OCI-LY1 (cell line): ENCODE results near the gene HMGB1.
"Not testable (repeated sequence)": the region's sequence is repeated elsewhere in the genome, so short reads cannot be mapped to it uniquely, and the experiment has no call there.

Source experiments
- H2AFZ ChIP-seq: fragments of 200-600 bp; sonication (generic), shearing (Covaris generic); 2 replicates; pipeline ENCODE4 v1.6.0; 2014; ENCODE audit warnings: antibody characterized with exemption, mild to moderate bottlenecking, low read length
- H3F3A ChIP-seq: fragments of 200-600 bp; sonication (generic), shearing (Covaris generic); 2 replicates; pipeline ENCODE4 v1.6.0; 2014; ENCODE audit warnings: mild to moderate bottlenecking, antibody characterized with exemption, low read length, moderate library complexity; ENCODE audit not compliant: insufficient read depth
- H3K27ac ChIP-seq: fragments of 200-600 bp; sonication (generic); 2 replicates; pipeline ENCODE4 v1.5.1; 2014; ENCODE audit warnings: low read length, mixed run types, mild to moderate bottlenecking, low read depth; ENCODE audit not compliant: poor library complexity, severe bottlenecking
- H3K27me3 ChIP-seq: fragments of 200-600 bp; sonication (generic); 2 replicates; pipeline ENCODE4 v1.6.0; 2014; ENCODE audit warnings: antibody characterized with exemption, mild to moderate bottlenecking, low read length, moderate library complexity; ENCODE audit not compliant: insufficient read depth
- H3K36me3 ChIP-seq: fragments of 200-600 bp; sonication (generic); 2 replicates; pipeline ENCODE4 v1.6.1; 2014; ENCODE audit warnings: mild to moderate bottlenecking, antibody characterized with exemption, low read length, moderate library complexity, mixed read lengths; ENCODE audit not compliant: insufficient read depth
- H3K4me1 ChIP-seq: fragments of 200-600 bp; sonication (generic); 2 replicates; pipeline ENCODE4 v1.5.1; 2014; ENCODE audit warnings: mild to moderate bottlenecking, low read length, moderate library complexity; ENCODE audit not compliant: insufficient read depth, severe bottlenecking
- H3K4me2 ChIP-seq: fragments of 200-600 bp; sonication (generic), shearing (Covaris generic); 2 replicates; pipeline ENCODE4 v1.6.1; 2014; ENCODE audit warnings: low read length
- H3K4me3 ChIP-seq: fragments of 200-600 bp; sonication (generic); 2 replicates; pipeline ENCODE4 v1.5.1; 2014; ENCODE audit warnings: low read length, low read depth, mild to moderate bottlenecking, mixed read lengths; ENCODE audit not compliant: poor library complexity, severe bottlenecking
- H3K79me2 ChIP-seq: fragments of 200-600 bp; shearing (Covaris generic); 2 replicates; pipeline ENCODE4 v1.6.1; 2016; ENCODE audit warnings: mixed run types, low read length, mixed read lengths; ENCODE audit not compliant: insufficient read depth
- H3K9ac ChIP-seq: fragments of 200-600 bp; sonication (generic), shearing (Covaris generic); 2 replicates; pipeline ENCODE4 v1.6.1; 2014; ENCODE audit warnings: mild to moderate bottlenecking, low read length, mixed read lengths
- H3K9me2 ChIP-seq: fragments of 200-600 bp; sonication (generic), shearing (Covaris generic); 2 replicates; pipeline ENCODE4 v1.6.1; 2014; ENCODE audit warnings: low read depth, mild to moderate bottlenecking, low read length, mixed read lengths
- H3K9me3 ChIP-seq: fragments of 200-600 bp; shearing (Covaris generic); 2 replicates; pipeline ENCODE4 v1.6.1; 2014; ENCODE audit warnings: low read length, mixed read lengths
- H4K20me1 ChIP-seq: fragments of 200-600 bp; sonication (generic), shearing (Covaris generic); 2 replicates; pipeline ENCODE4 v1.6.0; 2016; ENCODE audit warnings: mild to moderate bottlenecking, low read length; ENCODE audit not compliant: insufficient read depth
- EZH2 ChIP-seq: fragments of 200-600 bp; sonication (generic), shearing (Covaris generic); IDR thresholded peaks from 2 replicates; pipeline ENCODE4 v1.8.0; 2017; ENCODE audit warnings: borderline replicate concordance, mixed run types, mild to moderate bottlenecking, antibody characterized with exemption, low read length, moderate library complexity, mixed read lengths
- TF ChIP-seq, protein P1 (sequence below): fragments of 200-600 bp; sonication (generic), shearing (Covaris generic); IDR thresholded peaks from 2 replicates; pipeline ENCODE4 v1.5.1; 2017; ENCODE audit warnings: mild to moderate bottlenecking, antibody characterized with exemption, low read length, moderate library complexity, mixed read lengths

HMGB1 gene

DNA sequence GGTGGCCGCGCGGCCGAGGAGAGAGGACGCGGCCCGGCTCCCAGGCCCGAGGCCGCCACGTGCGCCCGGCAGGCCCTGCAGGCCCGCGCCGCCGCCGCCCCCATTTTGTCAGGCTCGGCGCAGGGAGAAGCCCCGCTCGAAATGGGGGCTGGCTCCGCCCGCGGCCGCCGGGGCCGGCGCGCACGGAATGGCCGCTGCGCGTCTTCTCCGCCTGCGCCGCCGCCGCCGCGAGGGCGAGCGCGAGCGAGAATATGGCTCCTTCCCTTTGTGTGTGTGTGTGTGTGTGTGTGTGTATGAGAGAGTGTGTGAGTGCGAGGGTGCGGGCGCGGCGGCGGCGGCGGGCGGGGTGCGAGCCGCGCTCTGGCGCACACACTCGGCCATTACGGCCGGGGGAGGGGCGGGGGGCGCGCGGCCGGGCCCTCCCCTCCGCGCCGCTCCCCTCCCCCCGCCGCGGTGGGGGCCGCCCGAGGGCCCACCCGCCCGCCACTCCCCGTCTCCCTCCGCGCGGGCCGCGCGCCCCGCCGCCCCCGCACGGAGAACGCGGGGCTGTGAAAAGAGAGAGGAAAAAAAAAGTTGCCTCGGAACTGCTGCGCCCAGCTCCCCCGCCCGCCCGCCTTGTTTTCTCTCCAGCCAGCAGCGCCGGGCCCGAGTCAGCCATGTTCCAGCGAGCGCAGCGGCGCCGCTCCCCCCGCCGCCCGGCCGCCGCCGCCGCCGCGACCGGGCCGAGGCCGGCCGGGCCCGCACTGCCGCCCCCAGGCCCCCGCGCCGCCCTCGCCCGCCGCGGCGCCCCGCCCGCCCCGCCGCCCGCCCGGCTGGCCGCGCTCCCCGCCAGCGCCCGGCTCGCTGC, 1.0 kb downstream of the HMGB1 start:
- Histone ChIP-seq H3K4me2 (peak overlapping the region; percentile 93), H3K9me3 (no peaks in the 10 kb centered on the region), H3K9me2 (no peaks in the 10 kb centered on the region), H4K20me1 (no peaks in the 10 kb centered on the region), H3K4me1 (peaks cover 50% of the 10 kb centered on the region), H3F3A (peaks cover 17% of the 10 kb centered on the region; the same call in 1 of the 2 replicates), H2AFZ (no peak overlapping the region), H3K27me3 (no peaks in the 10 kb centered on the region), H3K9ac (peak overlapping the region; percentile 95), H3K36me3 (peaks cover 36% of the 10 kb centered on the region), H3K27ac (peak overlapping the region; percentile 92), H3K4me3 (peak overlapping the region; percentile 90), H3K79me2 (peaks cover 33% of the 10 kb centered on the region)
- TF ChIP-seq, protein P1, sequence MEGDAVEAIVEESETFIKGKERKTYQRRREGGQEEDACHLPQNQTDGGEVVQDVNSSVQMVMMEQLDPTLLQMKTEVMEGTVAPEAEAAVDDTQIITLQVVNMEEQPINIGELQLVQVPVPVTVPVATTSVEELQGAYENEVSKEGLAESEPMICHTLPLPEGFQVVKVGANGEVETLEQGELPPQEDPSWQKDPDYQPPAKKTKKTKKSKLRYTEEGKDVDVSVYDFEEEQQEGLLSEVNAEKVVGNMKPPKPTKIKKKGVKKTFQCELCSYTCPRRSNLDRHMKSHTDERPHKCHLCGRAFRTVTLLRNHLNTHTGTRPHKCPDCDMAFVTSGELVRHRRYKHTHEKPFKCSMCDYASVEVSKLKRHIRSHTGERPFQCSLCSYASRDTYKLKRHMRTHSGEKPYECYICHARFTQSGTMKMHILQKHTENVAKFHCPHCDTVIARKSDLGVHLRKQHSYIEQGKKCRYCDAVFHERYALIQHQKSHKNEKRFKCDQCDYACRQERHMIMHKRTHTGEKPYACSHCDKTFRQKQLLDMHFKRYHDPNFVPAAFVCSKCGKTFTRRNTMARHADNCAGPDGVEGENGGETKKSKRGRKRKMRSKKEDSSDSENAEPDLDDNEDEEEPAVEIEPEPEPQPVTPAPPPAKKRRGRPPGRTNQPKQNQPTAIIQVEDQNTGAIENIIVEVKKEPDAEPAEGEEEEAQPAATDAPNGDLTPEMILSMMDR: no peak
- TF ChIP-seq EZH2: no peak

DNA sequence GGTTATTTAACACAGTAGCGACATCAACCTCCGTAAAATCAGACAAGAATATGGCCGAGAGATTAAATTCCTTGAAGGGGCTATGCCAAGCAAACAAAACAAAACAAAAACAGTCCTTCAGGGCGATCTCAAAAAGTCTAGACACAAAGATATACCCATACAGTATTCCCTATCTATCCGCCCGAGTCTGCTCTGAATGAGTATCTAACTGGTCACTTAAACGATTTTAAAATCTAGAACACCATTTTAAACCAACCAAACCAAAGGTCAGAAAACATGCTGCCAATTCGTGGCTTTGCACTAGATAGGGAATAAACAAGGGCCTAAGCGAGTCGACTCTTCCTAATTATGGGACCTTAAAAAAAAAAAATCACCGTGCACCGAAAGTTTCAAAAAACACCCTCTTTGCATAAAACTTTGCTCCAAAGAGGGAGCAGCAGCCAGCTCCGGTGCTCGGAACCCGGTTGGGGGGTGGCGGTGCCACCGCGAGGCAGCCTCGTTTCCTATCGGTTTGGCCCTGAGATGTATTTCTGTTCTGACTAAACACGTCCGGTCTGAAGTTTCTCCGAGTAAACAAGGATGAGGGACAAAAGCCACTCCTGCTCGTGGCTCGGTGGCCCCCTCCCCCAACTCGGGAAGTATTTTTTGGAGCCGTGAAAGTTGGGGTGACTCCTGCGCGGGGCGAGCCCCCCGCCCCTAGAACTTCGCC, 1.8 kb downstream of the HMGB1 start:
- no peak overlapping the region for H2AFZ ChIP-seq
- H3F3A ChIP-seq: peaks cover 21% of the 10 kb centered on the region
- H3K27me3 ChIP-seq: no peaks in the 10 kb centered on the region
- H4K20me1 ChIP-seq: no peaks in the 10 kb centered on the region
- H3K4me1 ChIP-seq: peaks cover 57% of the 10 kb centered on the region
- peak overlapping the region; percentile 93 for H3K4me2 ChIP-seq
- TF ChIP-seq EZH2: no peak
- TF ChIP-seq, protein P1: no peak
- peak overlapping the region; percentile 92 for H3K27ac ChIP-seq
- peaks cover 33% of the 10 kb centered on the region for H3K79me2 ChIP-seq
- no peaks in the 10 kb centered on the region for H3K9me3 ChIP-seq
- H3K9ac ChIP-seq: peak overlapping the region; percentile 95
- H3K9me2 ChIP-seq: no peaks in the 10 kb centered on the region
- peak overlapping the region; percentile 90 for H3K4me3 ChIP-seq
- peaks cover 44% of the 10 kb centered on the region for H3K36me3 ChIP-seq

DNA sequence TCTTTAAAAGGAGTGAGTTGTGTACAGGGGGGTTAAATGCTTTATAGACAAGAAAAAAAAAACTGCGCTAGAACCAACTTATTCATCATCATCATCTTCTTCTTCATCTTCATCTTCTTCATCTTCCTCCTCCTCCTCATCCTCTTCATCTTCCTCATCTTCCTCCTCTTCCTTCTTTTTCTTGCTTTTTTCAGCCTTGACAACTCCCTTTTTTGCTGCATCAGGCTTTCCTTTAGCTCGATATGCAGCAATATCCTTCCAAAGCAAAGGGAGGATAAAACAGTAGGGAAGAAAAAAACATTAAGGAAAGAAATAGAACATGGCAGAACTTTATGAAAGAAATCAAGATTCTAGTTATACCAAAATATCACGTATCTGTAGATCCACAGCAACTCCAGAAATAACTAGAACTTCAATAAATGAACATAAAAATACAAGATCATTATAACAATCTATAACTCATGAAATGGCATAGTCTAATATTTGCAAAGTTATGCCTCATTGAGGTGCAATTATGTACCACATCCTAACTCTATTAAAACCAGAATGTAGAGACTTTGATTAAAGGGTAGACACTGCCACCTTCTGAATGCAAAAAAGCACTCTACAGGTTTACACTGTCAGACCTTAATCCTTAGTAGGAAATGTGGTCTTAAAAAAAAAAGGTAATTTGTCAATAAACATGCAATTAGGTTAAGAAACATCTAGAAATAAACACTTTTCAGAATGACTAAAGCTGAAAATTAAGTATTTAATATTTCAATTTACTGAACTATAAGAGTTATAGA, 4.3 kb downstream of the HMGB1 start:
- peak overlapping the region; percentile 22; the same call in 1 of the 2 replicates for H3K9ac ChIP-seq
- H3K4me3 ChIP-seq, H4K20me1 ChIP-seq, H3K27me3 ChIP-seq, H3K9me2 ChIP-seq, H2AFZ ChIP-seq, H3K9me3 ChIP-seq: not testable (repeated sequence)
- peaks cover 61% of the 10 kb centered on the region for H3K36me3 ChIP-seq
- peaks cover 32% of the 10 kb centered on the region for H3F3A ChIP-seq
- H3K4me1 ChIP-seq: peaks cover 67% of the 10 kb centered on the region
- peak overlapping the region; percentile 92 for H3K27ac ChIP-seq
- H3K79me2 ChIP-seq: peaks cover 33% of the 10 kb centered on the region
- TF ChIP-seq, protein P1: peak; percentile 60
- peak overlapping the region; percentile 93 for H3K4me2 ChIP-seq
